ENCODE measurements around the gene CSNK2A1. TPM values are rescaled to one million over a fixed set of nuclear protein-coding genes. Genes with fewer than 3 reads are reported as not detected.
A peak's percentile ranks its signal among the peaks of the same experiment; 100 is the strongest.

CSNK2A1 gene
- polyA plus RNA-seq, 1 experiment, result 71.5 TPM

GRCh38 chr20:472137-472846 lies 71.3 kb downstream of the CSNK2A1 start:
- no peak for TF ChIP-seq CTCF (IDR thresholded peaks at IDR 0.05; ENCODE audit: insufficient read depth, low read depth, low read length)
- H3K27me3 ChIP-seq (ENCODE audit: control insufficient read depth, insufficient read depth, low read length), result no peaks in the 10 kb centered on the region
- H3K36me3 ChIP-seq (ENCODE audit: control insufficient read depth, insufficient read depth, low read length), result no peaks in the 10 kb centered on the region; the same call in 1 of the 2 replicates
- CTCF ChIA-PET, result interaction anchor here (0.9 to 1.3 kb wide), 2 partner anchors 30 to 119 kb away, joined by 3 read pairs; no protein-coding TSS in a partner anchor
- POLR2A ChIA-PET, result interaction anchor here (1.0 kb wide), 1 partner anchor 10 kb away, joined by 4 read pairs; no protein-coding TSS in a partner anchor
- DNase-seq (ENCODE audit: low read depth), result no peak
- no peak overlapping the region for H3K4me3 ChIP-seq (ENCODE audit: low read depth, low read length)

- TF ChIP-seq CTCF (IDR thresholded peaks at IDR 0.05; ENCODE audit: insufficient read depth, low read depth, low read length), result no peak
Measured at GRCh38 chr20:469746-470490, 73.7 kb downstream of the CSNK2A1 start.

GRCh38 chr20:467755-468154 lies 75.8 kb downstream of the CSNK2A1 start:
- Histone ChIP-seq H3K4me3 (ENCODE audit: low read depth, low read length) (no peak overlapping the region), H3K27me3 (ENCODE audit: control insufficient read depth, insufficient read depth, low read length) (no peaks in the 10 kb centered on the region), H3K36me3 (ENCODE audit: control insufficient read depth, insufficient read depth, low read length) (no peaks in the 10 kb centered on the region)
- DNase-seq (ENCODE audit: low read depth), result no peak
- TF ChIP-seq CTCF (IDR thresholded peaks at IDR 0.05; ENCODE audit: insufficient read depth, low read depth, low read length), result no peak
- ChIA-PET CTCF (no interaction called here), POLR2A (interaction anchor here (0.6 kb wide), 1 partner anchor 41 kb away, joined by 8 read pairs; no protein-coding TSS in a partner anchor)

More at GRCh38 chr20:469746-470490, 73.7 kb downstream of the CSNK2A1 start:
- no peak for DNase-seq (ENCODE audit: low read depth)
- POLR2A ChIA-PET, result no interaction called here
- Histone ChIP-seq H3K4me3 (ENCODE audit: low read depth, low read length) (no peak overlapping the region), H3K27me3 (ENCODE audit: control insufficient read depth, insufficient read depth, low read length) (no peaks in the 10 kb centered on the region), H3K36me3 (ENCODE audit: control insufficient read depth, insufficient read depth, low read length) (no peaks in the 10 kb centered on the region; the same call in 1 of the 2 replicates)
- CTCF ChIA-PET, result interaction anchor here (0.9 to 1.1 kb wide), 2 partner anchors 8 to 108 kb away, joined by 4 to 5 read pairs; no protein-coding TSS in a partner anchor

GRCh38 chr20:462199-462991 lies 81.2 kb downstream of the CSNK2A1 start, which contains the start of gene TBC1D20:
TSS of gene TBC1D20 (minus strand) at chr20:462533. CDS start at chr20:462405, 128 bp downstream.
- H3K27me3 ChIP-seq (ENCODE audit: control insufficient read depth, insufficient read depth, low read length), result no peaks in the 10 kb centered on the region
- ChIA-PET POLR2A (interaction anchor here (0.5 kb wide), 1 partner anchor 72 kb away, joined by 3 read pairs; no protein-coding TSS in a partner anchor), CTCF (interaction anchor here (0.8 to 1.5 kb wide), 5 partner anchors 15 to 108 kb away, joined by 3 to 6 read pairs (median 3); no protein-coding TSS in a partner anchor)
- no peak for DNase-seq (ENCODE audit: low read depth)
- peak; percentile 33; the same call in 1 of the 2 replicates for TF ChIP-seq CTCF (IDR thresholded peaks at IDR 0.05; ENCODE audit: insufficient read depth, low read depth, low read length)
- H3K4me3 ChIP-seq (ENCODE audit: low read depth, low read length), result peak within 1 kb of the TSS; percentile 68
- no peaks in the 10 kb centered on the region for H3K36me3 ChIP-seq (ENCODE audit: control insufficient read depth, insufficient read depth, low read length)
